ENCODE data around the gene AADACL4.

DNA sequence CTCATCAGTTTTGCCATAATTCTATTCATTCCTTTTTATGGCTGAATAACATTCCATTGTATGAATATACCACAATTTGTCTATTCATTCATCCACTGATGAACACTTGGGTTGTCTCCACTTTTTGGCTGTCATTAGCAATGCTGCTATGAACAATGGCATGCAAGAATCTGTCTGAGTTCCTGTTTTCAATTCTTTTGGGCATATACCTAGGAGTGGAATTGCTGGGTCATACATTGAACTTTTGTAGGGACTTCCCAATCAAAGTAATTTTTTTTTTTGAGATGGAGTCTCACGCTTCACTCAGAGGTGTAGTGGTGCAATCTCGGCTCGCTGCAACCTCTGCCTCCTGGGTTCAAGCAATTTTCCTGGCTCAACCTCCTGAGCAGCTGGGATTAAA, 34.9 kb downstream of the AADACL4 start:
- TF ChIP-seq POLR2A (IDR thresholded peaks at IDR 0.05; ENCODE audit: low read depth, low read length): no peak
- no peak for TF ChIP-seq POLR2AphosphoS5 (IDR thresholded peaks at IDR 0.05; ENCODE audit: low read depth, low read length)

All from GM12892 (cell line).